T-helper 9 cell (primary cell): ENCODE measurements around the gene CD40.
"Not testable (repeated sequence)": the region's sequence is repeated elsewhere in the genome, so short reads cannot be mapped to it uniquely, and the experiment has no call there.

Source experiments
- DNase-seq: peaks from one replicate; pipeline ENCODE4 v3.0.0-alpha.2; 2020

Gene CD40

DNA sequence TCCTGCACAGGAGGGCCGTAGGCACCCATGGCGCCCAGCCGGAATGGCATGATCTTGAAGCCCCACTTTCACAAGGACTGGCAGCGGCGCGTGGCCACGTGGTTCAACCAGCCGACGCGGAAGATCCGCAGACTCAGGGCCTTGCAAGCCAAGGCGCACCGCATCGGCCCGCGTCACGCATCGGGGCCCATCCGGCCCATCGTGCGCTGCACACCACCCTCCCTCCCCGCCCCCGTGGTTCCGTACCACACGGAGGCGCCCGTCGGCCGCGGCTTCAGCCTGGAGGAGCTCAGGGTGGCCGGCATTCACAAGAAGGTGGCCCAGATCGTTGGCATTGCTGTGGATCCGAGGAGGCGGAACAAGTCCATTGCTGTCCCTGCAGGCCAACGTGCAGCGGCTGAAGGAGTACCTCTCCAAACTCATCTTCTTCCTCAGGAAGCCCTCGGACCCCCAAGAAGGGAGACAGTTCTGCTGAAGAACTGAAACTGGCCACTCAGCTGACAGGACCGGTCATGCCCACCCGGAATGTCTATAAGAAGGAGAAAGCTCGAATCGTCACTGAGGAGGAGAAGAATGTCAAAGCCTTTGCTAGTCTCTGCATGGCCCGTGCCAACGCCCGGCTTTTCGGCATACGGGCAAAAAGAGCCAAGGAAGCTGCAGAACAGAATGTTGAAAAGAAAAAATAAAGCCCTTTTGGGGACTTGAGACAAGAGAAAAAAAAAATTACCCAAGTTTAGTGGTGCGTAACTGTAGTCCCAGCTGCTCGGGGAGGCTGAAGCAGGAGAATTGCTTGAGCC, 18.4 kb upstream of the CD40 start:
- DNase-seq, result no peak

GRCh38 chr20:46100444-46100843, 17.7 kb upstream of the CD40 start:
- not testable (repeated sequence) for DNase-seq

DNA sequence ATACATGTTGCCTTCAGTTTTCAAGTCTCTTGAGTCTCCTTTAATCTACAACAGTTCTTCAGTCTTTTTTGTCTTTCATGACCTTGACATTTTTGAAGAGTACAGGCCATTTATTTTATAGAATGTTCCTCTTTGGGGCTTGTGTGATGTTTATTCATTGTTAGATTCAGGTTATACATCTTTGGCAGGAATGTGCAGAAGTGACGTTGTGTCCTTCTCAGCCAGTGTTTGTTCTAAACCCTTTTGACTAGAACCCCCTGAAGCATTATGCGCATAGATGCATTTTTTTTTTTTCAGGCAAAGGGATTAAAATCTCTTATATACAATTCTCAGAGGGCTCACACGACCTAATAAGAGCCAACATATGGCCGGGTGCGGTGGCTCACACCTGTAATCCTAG, 17.1 kb upstream of the CD40 start:
- no peak for DNase-seq

DNA sequence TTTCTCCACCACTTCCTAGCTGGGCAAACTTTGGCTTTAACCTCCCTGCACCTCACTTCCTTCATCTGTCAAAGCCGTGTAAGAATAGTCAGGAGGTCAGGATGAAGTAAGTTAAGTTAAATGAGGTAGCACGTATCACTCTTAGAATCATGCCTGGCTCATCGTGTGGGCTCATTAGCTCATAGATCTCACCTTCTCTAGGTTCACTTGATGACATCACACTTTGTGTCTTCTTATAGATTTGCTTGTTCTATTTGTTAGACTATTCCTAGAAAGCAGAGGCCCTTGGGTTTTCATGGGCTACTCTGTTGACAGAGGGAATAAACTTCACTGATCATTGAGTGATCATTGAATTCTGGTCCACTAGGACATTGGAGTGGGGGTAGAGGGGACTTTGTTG, 16.2 kb upstream of the CD40 start:
- no peak for DNase-seq

- no peak for DNase-seq
Observed at GRCh38 chr20:46102940-46103339, 15.2 kb upstream of the CD40 start.

DNA sequence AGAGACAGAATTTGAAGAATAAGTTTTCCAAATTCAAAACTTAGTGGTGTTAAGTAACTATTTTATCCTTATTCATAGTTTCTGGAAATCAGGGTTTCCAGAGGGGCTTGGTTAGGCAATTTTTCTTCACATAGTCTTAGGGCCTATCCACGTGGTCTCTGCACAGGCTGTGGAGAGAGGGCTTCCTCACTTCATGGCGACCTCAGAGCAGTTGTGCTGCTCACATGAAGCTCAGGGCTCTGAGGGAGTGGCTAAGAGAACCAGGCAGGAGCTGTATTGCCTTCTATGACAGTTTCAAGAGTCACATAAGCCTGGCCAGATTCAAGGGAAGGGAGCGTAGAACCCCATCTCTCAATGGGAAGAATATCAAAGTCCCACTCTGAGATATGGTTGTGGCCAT, 13.9 kb upstream of the CD40 start:
- no peak for DNase-seq

DNA sequence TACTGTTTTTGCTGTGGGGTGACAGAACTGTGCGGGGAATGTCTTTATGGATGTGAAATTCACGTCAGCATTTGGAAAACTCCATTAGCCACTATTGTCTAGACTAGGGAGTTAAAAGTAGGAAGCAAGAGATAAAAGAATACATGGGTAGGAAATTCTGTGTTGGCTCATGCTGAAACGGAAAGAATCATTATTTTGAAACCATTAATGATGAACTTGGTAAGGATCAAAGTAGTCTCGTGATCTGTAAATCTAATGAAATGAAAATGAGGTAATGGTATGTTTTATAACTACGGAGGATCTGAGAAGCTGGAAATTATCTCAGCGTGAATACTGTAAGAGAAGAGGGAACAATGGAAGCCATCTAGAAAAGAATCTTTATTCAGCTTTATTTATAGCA, 11.1 kb upstream of the CD40 start:
- DNase-seq, result no peak

GRCh38 chr20:46108435-46108841, 9.7 kb upstream of the CD40 start:
- no peak for DNase-seq

GRCh38 chr20:46108976-46109375, 9.1 kb upstream of the CD40 start:
- no peak for DNase-seq

DNA sequence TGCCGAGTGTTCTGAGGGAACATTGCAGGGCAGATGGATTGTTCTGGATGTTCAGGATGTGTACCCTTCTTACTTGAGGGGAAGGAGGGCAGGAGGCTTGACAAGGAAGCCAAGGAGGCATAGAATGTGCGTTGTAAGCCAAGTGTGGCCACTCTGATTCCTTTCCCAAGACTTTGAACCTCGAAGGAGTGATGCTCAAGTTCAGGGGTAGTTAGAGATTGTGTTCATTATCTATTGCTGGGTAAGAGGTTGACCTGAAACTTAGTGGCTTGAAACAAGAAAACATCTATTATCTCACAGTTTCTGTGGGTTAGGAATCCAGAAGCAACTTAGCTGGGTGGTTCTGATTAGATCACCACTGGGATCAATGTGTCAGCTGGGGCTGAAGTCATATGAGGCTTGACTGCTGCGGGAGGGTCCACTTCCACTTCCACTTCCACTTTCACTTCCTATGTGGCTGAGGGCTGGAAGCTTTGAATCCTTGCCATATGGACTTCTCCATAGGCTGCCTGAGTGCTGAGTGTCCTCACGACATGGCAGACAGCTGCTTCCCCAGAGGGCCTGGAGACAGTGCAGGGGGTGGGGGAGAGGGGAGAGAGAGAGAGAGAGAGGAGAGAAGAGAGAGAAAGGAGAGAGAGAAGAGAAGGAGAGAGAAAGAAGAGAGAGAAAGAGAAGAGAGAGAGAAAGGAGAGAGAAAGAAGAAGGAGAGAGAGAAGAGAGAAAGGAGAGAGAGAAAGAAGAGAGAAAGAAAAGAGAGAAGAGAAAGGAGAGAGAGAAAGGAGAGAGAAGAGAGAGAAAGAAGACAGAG, 6.9 kb upstream of the CD40 start:
- DNase-seq, result no peak

DNA sequence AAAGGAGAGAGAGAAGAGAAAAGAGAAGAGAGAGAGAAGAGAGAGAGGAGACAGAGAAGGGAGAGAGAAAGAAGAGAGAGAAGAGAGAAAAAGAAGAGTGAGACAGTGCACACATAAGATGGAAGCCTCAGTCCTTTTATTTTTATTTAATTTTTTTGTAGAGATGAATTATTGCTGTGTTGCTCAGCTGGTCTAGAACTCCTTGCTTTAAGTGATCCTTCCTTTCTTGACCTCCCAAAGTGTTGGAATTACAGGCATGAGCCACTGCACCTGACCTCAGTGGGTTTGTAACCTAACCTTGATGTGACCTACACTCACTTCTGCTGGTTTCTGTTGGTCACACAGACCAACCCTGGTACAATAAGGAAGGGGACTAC, 6.3 kb upstream of the CD40 start:
- no peak for DNase-seq

- DNase-seq, result no peak
Observed at GRCh38 chr20:46112430-46113112, 5.5 kb upstream of the CD40 start.

GRCh38 chr20:46113113-46113470, 5.0 kb upstream of the CD40 start:
- no peak for DNase-seq

GRCh38 chr20:46114449-46114848, 3.7 kb upstream of the CD40 start:
- DNase-seq, result no peak

DNA sequence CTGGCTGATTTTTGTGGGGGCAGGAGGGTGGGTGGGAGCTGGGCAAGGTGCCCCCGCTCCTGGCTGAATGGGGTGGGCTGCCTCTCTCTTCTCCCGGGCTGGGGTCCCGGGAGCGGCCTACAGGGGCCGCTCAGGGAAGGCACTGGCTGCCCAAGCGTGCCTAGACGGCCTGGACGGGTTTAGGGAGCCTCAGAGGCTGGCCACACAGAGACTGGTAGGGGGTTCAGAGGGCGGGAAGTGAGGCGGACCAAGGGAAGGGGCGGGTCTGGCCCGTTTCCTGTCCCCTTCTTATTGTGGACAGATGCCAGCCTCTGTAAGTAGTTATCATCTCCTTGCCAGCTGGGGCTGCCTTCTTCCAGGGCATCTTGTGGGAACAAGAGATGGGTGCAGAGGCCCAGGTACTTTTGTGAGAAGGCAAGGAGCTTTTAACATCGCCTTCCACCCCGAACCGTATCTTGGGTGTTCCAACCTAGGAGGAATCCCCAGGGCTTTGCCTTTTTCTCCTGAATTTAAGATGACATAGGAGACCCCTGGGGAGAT, 437 bp downstream of the CD40 start:
- DNase-seq, result no peak

- no peak for DNase-seq
Observed at GRCh38 chr20:46119028-46119546, 973 bp downstream of the CD40 start.

- no peak for DNase-seq
Observed at GRCh38 chr20:46119547-46119946, 1.4 kb downstream of the CD40 start.

- no peak for DNase-seq
Observed at GRCh38 chr20:46120136-46120535, 2.0 kb downstream of the CD40 start.

- no peak for DNase-seq
Observed at GRCh38 chr20:46121184-46121930, 3.2 kb downstream of the CD40 start.

DNA sequence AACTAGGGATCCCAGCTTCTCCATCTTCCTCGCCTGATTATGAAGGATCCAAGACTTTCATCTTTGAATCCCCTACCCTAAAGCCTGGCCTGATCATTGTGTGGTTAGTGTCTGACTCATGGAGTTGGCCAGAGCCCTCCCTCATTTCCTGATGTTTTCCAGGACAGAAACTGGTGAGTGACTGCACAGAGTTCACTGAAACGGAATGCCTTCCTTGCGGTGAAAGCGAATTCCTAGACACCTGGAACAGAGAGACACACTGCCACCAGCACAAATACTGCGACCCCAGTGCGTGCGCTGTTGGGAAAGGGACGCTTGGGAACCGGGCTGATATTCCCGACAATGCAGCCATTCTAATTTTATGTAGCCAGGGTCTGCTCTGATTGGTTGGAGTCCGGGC, 4.0 kb downstream of the CD40 start:
- no peak for DNase-seq

DNA sequence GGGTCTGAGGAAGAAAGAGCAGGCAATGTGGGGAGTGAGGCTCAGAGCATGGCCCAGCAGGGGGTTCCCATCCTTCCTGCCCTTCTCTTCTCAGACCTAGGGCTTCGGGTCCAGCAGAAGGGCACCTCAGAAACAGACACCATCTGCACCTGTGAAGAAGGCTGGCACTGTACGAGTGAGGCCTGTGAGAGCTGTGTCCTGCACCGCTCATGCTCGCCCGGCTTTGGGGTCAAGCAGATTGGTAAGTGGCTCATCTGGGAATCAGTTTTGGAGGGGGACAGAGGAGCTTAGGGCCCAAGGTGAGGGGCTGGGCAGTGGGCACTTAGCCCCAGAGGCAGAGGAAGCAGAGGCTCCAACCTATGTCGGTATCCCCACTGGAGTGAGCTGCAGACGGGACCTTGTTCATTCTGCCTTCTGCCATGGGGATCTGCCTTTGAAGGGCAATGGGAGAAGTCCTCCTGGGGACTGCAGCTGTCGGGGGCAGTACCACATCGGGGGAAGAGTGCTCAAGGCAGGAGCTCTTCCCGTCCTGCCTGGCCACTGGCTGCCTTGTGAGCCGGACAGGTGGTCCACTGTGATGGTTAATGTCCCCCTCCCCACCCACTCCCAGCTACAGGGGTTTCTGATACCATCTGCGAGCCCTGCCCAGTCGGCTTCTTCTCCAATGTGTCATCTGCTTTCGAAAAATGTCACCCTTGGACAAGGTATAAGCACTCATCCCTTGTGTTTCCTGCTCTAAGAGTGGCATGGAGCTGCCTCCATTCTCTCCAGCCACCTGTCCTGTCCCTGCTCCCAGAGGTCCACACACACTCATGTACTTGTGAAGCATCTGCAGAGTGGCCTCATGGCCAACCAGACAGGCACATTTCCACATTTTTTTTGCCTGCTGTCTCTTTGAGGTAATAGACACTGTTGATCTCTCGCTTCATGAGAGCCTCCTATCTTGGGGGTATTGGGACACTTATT, 4.7 kb downstream of the CD40 start:
- no peak for DNase-seq
